Endothelial cell (in vitro differentiated cells): ENCODE data around the gene SYNJ1. TPM values are rescaled to one million over a fixed set of nuclear protein-coding genes. Genes with fewer than 3 reads are reported as not detected.

Experiments
- DNase-seq: peaks from one replicate; pipeline ENCODE4 v3.0.0; 2021; ENCODE audit warnings: low spot score
- H3K27ac Mint-ChIP-seq: one replicate; pipeline ENCODE4 v1.8.0; 2021; ENCODE audit warnings: mixed read lengths, inconsistent platforms; ENCODE audit not compliant: unreplicated experiment
- H3K27me3 Mint-ChIP-seq: one replicate; pipeline ENCODE4 v1.8.0; 2021; ENCODE audit warnings: mild to moderate bottlenecking, moderate library complexity, mixed read lengths, inconsistent platforms; ENCODE audit not compliant: unreplicated experiment
- H3K36me3 Mint-ChIP-seq: one replicate; pipeline ENCODE4 v1.8.0; 2021; ENCODE audit warnings: mild to moderate bottlenecking, low read depth, mixed read lengths, inconsistent platforms; ENCODE audit not compliant: unreplicated experiment
- H3K4me1 Mint-ChIP-seq: one replicate; pipeline ENCODE4 v1.8.0; 2021; ENCODE audit warnings: mild to moderate bottlenecking, mixed read lengths, inconsistent platforms; ENCODE audit not compliant: unreplicated experiment
- H3K4me3 Mint-ChIP-seq: one replicate; pipeline ENCODE4 v1.8.0; 2021; ENCODE audit warnings: mild to moderate bottlenecking, mixed read lengths, inconsistent platforms; ENCODE audit not compliant: unreplicated experiment
- H3K9me3 Mint-ChIP-seq: one replicate; pipeline ENCODE4 v1.8.0; 2021; ENCODE audit warnings: mixed read lengths, inconsistent platforms; ENCODE audit not compliant: unreplicated experiment
- total RNA-seq: library from RNA; stranded (reverse); fragmentation: NEBNext Ultra II Directional; extraction: Animal tissue kit (Norgen Biotek cat#: 25700); gene quantifications from one replicate; pipeline ENCODE4 v1.2.1, GENCODE V29; 2021; ENCODE audit not compliant: unreplicated experiment
- TF ChIP-seq, protein P1 (sequence below): fragments of 200-600 bp; sonication (generic); IDR thresholded peaks from one replicate; pipeline ENCODE4 v1.5.0; 2021; ENCODE audit warnings: antibody characterized with exemption; ENCODE audit not compliant: unreplicated experiment

Gene SYNJ1
- total RNA-seq, 1 donor from 2014 or later = 23.0 TPM

- Mint-ChIP-seq H3K27me3 (peaks cover 8% of the 10 kb centered on the region), H3K36me3 (peaks cover 7% of the 10 kb centered on the region), H3K27ac (peak overlapping the region; percentile 82), H3K9me3 (no peaks in the 10 kb centered on the region), H3K4me3 (peak overlapping the region; percentile 99), H3K4me1 (peaks cover 25% of the 10 kb centered on the region)
- no peak for DNase-seq
- TF ChIP-seq, protein P1, sequence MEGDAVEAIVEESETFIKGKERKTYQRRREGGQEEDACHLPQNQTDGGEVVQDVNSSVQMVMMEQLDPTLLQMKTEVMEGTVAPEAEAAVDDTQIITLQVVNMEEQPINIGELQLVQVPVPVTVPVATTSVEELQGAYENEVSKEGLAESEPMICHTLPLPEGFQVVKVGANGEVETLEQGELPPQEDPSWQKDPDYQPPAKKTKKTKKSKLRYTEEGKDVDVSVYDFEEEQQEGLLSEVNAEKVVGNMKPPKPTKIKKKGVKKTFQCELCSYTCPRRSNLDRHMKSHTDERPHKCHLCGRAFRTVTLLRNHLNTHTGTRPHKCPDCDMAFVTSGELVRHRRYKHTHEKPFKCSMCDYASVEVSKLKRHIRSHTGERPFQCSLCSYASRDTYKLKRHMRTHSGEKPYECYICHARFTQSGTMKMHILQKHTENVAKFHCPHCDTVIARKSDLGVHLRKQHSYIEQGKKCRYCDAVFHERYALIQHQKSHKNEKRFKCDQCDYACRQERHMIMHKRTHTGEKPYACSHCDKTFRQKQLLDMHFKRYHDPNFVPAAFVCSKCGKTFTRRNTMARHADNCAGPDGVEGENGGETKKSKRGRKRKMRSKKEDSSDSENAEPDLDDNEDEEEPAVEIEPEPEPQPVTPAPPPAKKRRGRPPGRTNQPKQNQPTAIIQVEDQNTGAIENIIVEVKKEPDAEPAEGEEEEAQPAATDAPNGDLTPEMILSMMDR = no peak
Measured at GRCh38 chr21:32728456-32728839, 635 bp upstream of the SYNJ1 start.

GRCh38 chr21:32726839-32727686 is 750 bp downstream of the SYNJ1 start:
- Mint-ChIP-seq H3K4me3 (peak overlapping the region; percentile 99), H3K27ac (peak overlapping the region; percentile 91), H3K9me3 (no peaks in the 10 kb centered on the region), H3K27me3 (peaks cover 8% of the 10 kb centered on the region), H3K4me1 (peaks cover 25% of the 10 kb centered on the region), H3K36me3 (peaks cover 6% of the 10 kb centered on the region)
- TF ChIP-seq, protein P1 = no peak
- peak; percentile 33 for DNase-seq

- Mint-ChIP-seq H3K27me3 (no peaks in the 10 kb centered on the region), H3K4me3 (no peak overlapping the region), H3K4me1 (no peaks in the 10 kb centered on the region), H3K36me3 (peaks cover 12% of the 10 kb centered on the region), H3K9me3 (no peaks in the 10 kb centered on the region), H3K27ac (no peak overlapping the region)
- TF ChIP-seq, protein P1 = no peak
- DNase-seq = no peak
Measured at GRCh38 chr21:32719085-32719484, 8.7 kb downstream of the SYNJ1 start.

DNA sequence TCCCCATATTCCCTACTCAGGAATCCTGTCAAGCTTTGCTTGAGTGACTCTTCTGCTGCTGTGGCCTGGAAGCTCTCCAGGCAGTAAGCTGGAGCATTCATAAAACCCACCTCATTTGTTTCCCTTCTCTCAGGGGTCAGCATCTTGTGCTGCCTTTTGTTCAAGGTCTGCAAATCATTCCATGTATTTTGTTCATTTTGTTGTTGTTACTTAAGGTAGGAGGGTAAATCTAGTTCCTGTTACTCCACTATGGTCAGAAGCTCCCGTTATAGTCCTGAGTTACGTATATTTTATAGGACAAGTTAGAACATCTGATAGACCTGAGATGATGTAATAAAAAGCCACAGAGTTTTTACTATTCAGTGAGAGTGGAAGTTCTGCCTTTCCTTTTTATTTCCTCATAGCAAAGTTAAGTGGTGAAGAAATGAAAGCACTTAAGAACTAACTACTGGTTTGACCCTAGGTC is 9.9 kb downstream of the SYNJ1 start:
- Mint-ChIP-seq H3K9me3 (no peaks in the 10 kb centered on the region), H3K4me3 (no peak overlapping the region), H3K27ac (no peak overlapping the region), H3K4me1 (no peaks in the 10 kb centered on the region), H3K36me3 (peaks cover 7% of the 10 kb centered on the region), H3K27me3 (no peaks in the 10 kb centered on the region)
- TF ChIP-seq, protein P1 = no peak
- DNase-seq = no peak

- Mint-ChIP-seq H3K9me3 (no peaks in the 10 kb centered on the region), H3K27me3 (no peaks in the 10 kb centered on the region), H3K36me3 (peaks cover 7% of the 10 kb centered on the region), H3K27ac (no peak overlapping the region), H3K4me3 (no peak overlapping the region), H3K4me1 (peaks cover 5% of the 10 kb centered on the region)
- no peak for DNase-seq
- TF ChIP-seq, protein P1 = no peak
Measured at GRCh38 chr21:32716486-32716885, 11.3 kb downstream of the SYNJ1 start.
